HL-60 (cell line): ENCODE results near the gene VTI1A.

Experiments
- DNase-seq, 2 experiments: peaks; one replicate each; pipeline ENCODE4 v3.0.0-alpha.2; 2010 to 2020; ENCODE audit warnings: low read depth in 1 of 2, low spot score in 1 of 2
- H3K27ac ChIP-seq: fragments of 250-450 bp; sonication (Bioruptor Pico); replicated peaks from 2 replicates; pipeline ENCODE4 v1.5.1; 2020; ENCODE audit warnings: mild to moderate bottlenecking, moderate library complexity
- H3K27me3 ChIP-seq: fragments of 250-450 bp; sonication (Bioruptor Pico); 2 replicates; pipeline ENCODE4 v1.5.1; 2021; ENCODE audit warnings: mild to moderate bottlenecking, moderate library complexity; ENCODE audit not compliant: insufficient read depth, poor library complexity, severe bottlenecking
- H3K4me3 ChIP-seq: replicated peaks from 2 replicates; pipeline ENCODE4 v1.5.1; 2011; ENCODE audit warnings: mild to moderate bottlenecking, control low read depth, low read length; ENCODE audit not compliant: insufficient read depth
- GABPA ChIP-seq: IDR thresholded peaks from 2 replicates; pipeline ENCODE4 v1.6.1; 2012; ENCODE audit warnings: low read depth
- POLR2AphosphoS5 ChIP-seq: IDR thresholded peaks from 2 replicates; pipeline ENCODE4 v1.6.1; 2012; ENCODE audit warnings: low read depth
- REST ChIP-seq: IDR thresholded peaks from 2 replicates; pipeline ENCODE4 v1.6.1; 2012; ENCODE audit warnings: low read depth; ENCODE audit not compliant: insufficient replicate concordance
- SPI1 ChIP-seq: IDR thresholded peaks from 2 replicates; pipeline ENCODE4 v1.6.1; 2012; ENCODE audit warnings: low read depth, mild to moderate bottlenecking, borderline replicate concordance
- TF ChIP-seq, protein P1 (sequence below): IDR thresholded peaks from one replicate; pipeline ENCODE4 v1.5.1; 2011; ENCODE audit warnings: low read length, control low read depth, inconsistent platforms; ENCODE audit not compliant: insufficient read depth

Gene VTI1A

GRCh38 chr10:112507988-112508387 is 61.0 kb downstream of the VTI1A start:
- no peak for DNase-seq
- Histone ChIP-seq H3K27ac (no peak overlapping the region), H3K4me3 (no peak overlapping the region), H3K27me3 (no peaks in the 10 kb centered on the region)
- TF ChIP-seq SPI1, result no peak
- TF ChIP-seq POLR2AphosphoS5, result no peak
- TF ChIP-seq REST, result no peak
- TF ChIP-seq, protein P1, sequence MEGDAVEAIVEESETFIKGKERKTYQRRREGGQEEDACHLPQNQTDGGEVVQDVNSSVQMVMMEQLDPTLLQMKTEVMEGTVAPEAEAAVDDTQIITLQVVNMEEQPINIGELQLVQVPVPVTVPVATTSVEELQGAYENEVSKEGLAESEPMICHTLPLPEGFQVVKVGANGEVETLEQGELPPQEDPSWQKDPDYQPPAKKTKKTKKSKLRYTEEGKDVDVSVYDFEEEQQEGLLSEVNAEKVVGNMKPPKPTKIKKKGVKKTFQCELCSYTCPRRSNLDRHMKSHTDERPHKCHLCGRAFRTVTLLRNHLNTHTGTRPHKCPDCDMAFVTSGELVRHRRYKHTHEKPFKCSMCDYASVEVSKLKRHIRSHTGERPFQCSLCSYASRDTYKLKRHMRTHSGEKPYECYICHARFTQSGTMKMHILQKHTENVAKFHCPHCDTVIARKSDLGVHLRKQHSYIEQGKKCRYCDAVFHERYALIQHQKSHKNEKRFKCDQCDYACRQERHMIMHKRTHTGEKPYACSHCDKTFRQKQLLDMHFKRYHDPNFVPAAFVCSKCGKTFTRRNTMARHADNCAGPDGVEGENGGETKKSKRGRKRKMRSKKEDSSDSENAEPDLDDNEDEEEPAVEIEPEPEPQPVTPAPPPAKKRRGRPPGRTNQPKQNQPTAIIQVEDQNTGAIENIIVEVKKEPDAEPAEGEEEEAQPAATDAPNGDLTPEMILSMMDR, result no peak
- TF ChIP-seq GABPA, result no peak

DNA sequence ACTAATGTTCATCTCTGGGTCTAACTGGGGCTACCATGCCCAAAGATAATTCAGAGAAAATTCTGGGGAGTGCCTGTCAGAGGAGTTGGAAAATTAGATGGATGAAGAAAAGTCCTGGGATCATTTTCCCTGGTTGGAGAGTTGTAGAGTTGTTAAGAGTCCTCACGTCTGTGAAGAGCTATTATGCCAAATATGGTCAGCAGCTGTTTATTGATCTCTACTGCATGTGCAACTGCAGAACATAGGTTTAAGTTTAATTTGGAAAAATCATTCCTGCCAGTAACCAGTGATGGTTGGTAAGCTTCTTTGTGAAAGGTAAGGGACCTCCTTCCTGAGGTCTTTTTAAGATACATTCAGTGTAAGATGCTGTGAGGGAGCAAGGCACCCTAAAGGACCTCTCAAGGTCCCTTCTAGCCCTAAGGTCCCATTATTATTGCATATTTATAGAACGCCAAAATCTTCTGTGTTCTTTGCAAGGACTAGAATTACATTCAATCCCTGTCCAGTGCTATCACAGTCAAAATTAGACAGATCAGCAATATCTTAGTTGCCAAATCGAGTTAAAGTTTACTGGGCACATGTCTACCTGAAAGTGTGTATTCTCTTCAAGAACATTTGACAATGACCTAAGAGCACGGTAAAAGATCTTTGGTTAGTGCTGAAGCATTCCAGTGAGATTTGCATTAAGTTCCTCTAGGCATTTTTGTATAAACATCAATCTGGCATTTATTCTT is 62.7 kb downstream of the VTI1A start:
- no peak overlapping the region for H3K4me3 ChIP-seq
- H3K27ac ChIP-seq, result no peak overlapping the region
- H3K27me3 ChIP-seq, result no peaks in the 10 kb centered on the region
- TF ChIP-seq REST (no peak), SPI1 (no peak), POLR2AphosphoS5 (no peak), GABPA (no peak)
- TF ChIP-seq, protein P1, result no peak
- no peak for DNase-seq

- DNase-seq, result no peak
- Histone ChIP-seq H3K27me3 (no peaks in the 10 kb centered on the region), H3K4me3 (no peak overlapping the region), H3K27ac (no peak overlapping the region)
- TF ChIP-seq REST (no peak), SPI1 (no peak), GABPA (no peak), POLR2AphosphoS5 (no peak)
- TF ChIP-seq, protein P1, result no peak
These were observed 63.4 kb downstream of the VTI1A start for GRCh38 chr10:112510384-112510783.
